Astrocyte (in vitro differentiated cells and primary cell): ENCODE data around the gene AFF2. TPM values are rescaled to one million over a fixed set of nuclear protein-coding genes. Genes with fewer than 3 reads are reported as not detected.

Experiments used
- DNase-seq: peaks from one replicate; pipeline ENCODE4 v3.0.0-alpha.2; 2010; ENCODE audit warnings: low read depth
- FAIRE-seq: peaks from 2 replicates; lab custom pipeline; 2011; peaks lifted over from hg19 to GRCh38; lab: Jason Lieb, UNC
- H2AFZ ChIP-seq: 2 replicates; pipeline ENCODE4 v1.6.0; 2012; ENCODE audit warnings: low read depth, low read length, inconsistent platforms
- H3K27ac ChIP-seq: 2 replicates; pipeline ENCODE4 v1.5.1; 2011; ENCODE audit warnings: low read depth, low read length, inconsistent platforms
- H3K27me3 ChIP-seq: 2 replicates; pipeline ENCODE4 v1.6.0; 2011; ENCODE audit warnings: low read length, inconsistent platforms; ENCODE audit not compliant: insufficient read depth
- H3K36me3 ChIP-seq: 2 replicates; pipeline ENCODE4 v1.5.1; 2011; ENCODE audit warnings: low read length, inconsistent platforms; ENCODE audit not compliant: insufficient read depth
- H3K4me1 ChIP-seq: 2 replicates; pipeline ENCODE4 v1.5.1; 2011; ENCODE audit warnings: low read length, inconsistent platforms; ENCODE audit not compliant: insufficient read depth
- H3K4me2 ChIP-seq: 2 replicates; pipeline ENCODE4 v1.6.0; 2012; ENCODE audit warnings: low read length, inconsistent platforms
- H3K4me3 ChIP-seq: 2 replicates; pipeline ENCODE4 v1.5.1; 2011; ENCODE audit warnings: low read depth, mild to moderate bottlenecking, low read length, inconsistent platforms; ENCODE audit not compliant: insufficient read depth
- H3K79me2 ChIP-seq: 2 replicates; pipeline ENCODE4 v1.6.0; 2012; ENCODE audit warnings: mild to moderate bottlenecking, low read length, inconsistent platforms; ENCODE audit not compliant: insufficient read depth
- H3K9ac ChIP-seq: 2 replicates; pipeline ENCODE4 v1.6.0; 2012; ENCODE audit warnings: mild to moderate bottlenecking, low read length, inconsistent platforms
- H3K9me3 ChIP-seq: 2 replicates; pipeline ENCODE4 v1.5.1; 2012; ENCODE audit warnings: low read depth, mild to moderate bottlenecking, low read length, inconsistent platforms; ENCODE audit not compliant: insufficient read depth
- H4K20me1 ChIP-seq: 2 replicates; pipeline ENCODE4 v1.6.0; 2012; ENCODE audit warnings: low read length, inconsistent platforms; ENCODE audit not compliant: insufficient read depth
- H3K27ac Mint-ChIP-seq: one replicate; pipeline ENCODE4 v1.8.0; 2021; ENCODE audit warnings: mild to moderate bottlenecking, mixed read lengths; ENCODE audit not compliant: unreplicated experiment
- H3K27me3 Mint-ChIP-seq: one replicate; pipeline ENCODE4 v1.8.0; 2021; ENCODE audit warnings: low read depth, mixed read lengths; ENCODE audit not compliant: unreplicated experiment
- H3K36me3 Mint-ChIP-seq: one replicate; pipeline ENCODE4 v1.8.0; 2021; ENCODE audit warnings: low read depth, mixed read lengths; ENCODE audit not compliant: unreplicated experiment
- H3K4me1 Mint-ChIP-seq: one replicate; pipeline ENCODE4 v1.8.0; 2021; ENCODE audit warnings: low read depth, mixed read lengths; ENCODE audit not compliant: unreplicated experiment
- H3K4me3 Mint-ChIP-seq: one replicate; pipeline ENCODE4 v1.8.0; 2021; ENCODE audit warnings: mild to moderate bottlenecking, moderate library complexity, mixed read lengths; ENCODE audit not compliant: unreplicated experiment
- H3K9me3 Mint-ChIP-seq: one replicate; pipeline ENCODE4 v1.8.0; 2021; ENCODE audit warnings: mild to moderate bottlenecking, mixed read lengths; ENCODE audit not compliant: unreplicated experiment
- EZH2 ChIP-seq: IDR thresholded peaks from 2 replicates; pipeline ENCODE4 v1.6.1; 2012; ENCODE audit warnings: mild to moderate bottlenecking, low read length, inconsistent platforms; ENCODE audit not compliant: insufficient read depth
- total RNA-seq: library from RNA; stranded (reverse); gene quantifications from 2 replicates; pipeline ENCODE4 v1.2.1, GENCODE V29; 2021
- TF ChIP-seq, protein P1 (sequence below): IDR thresholded peaks from 2 replicates; pipeline ENCODE4 v1.5.1; 2011; ENCODE audit warnings: low read depth, mild to moderate bottlenecking, inconsistent platforms, low read length, moderate library complexity; ENCODE audit not compliant: insufficient read depth

Gene AFF2
- total RNA-seq, 1 donor from 2014 or later: 8.3 TPM

DNA sequence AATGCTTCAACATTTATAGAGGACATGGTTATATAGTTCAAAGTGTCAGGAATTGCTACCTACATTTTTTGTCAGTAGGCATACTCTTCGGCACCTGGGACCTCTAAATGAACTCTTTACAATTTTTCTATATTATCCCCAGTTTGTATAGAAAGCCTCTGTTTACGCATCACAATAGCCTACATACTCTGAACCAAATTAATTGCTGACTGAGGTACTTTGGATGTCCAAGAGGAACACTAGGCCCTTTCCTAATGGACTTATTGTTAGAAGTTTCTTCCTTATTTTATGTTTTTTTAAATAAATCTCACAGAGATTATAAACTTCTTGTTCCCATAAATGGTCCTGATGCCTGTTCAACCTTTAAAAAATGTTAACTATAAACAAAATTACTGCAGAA is 8.4 kb upstream of the AFF2 start:
- Histone ChIP-seq H3K4me1 (no peaks in the 10 kb centered on the region), H3K79me2 (no peaks in the 10 kb centered on the region), H3K27me3 (no peaks in the 10 kb centered on the region), H3K36me3 (no peaks in the 10 kb centered on the region), H4K20me1 (no peaks in the 10 kb centered on the region), H3K9ac (no peak overlapping the region), H3K4me3 (no peak overlapping the region), H3K9me3 (no peaks in the 10 kb centered on the region), H3K27ac (no peak overlapping the region), H3K4me2 (no peak overlapping the region), H2AFZ (no peak overlapping the region)
- Mint-ChIP-seq H3K4me3 (no peak overlapping the region), H3K9me3 (no peaks in the 10 kb centered on the region), H3K27me3 (no peaks in the 10 kb centered on the region), H3K27ac (no peak overlapping the region), H3K36me3 (no peaks in the 10 kb centered on the region), H3K4me1 (no peaks in the 10 kb centered on the region)
- FAIRE-seq: peak; percentile 5
- DNase-seq: no peak
- no peak for TF ChIP-seq EZH2
- TF ChIP-seq, protein P1, sequence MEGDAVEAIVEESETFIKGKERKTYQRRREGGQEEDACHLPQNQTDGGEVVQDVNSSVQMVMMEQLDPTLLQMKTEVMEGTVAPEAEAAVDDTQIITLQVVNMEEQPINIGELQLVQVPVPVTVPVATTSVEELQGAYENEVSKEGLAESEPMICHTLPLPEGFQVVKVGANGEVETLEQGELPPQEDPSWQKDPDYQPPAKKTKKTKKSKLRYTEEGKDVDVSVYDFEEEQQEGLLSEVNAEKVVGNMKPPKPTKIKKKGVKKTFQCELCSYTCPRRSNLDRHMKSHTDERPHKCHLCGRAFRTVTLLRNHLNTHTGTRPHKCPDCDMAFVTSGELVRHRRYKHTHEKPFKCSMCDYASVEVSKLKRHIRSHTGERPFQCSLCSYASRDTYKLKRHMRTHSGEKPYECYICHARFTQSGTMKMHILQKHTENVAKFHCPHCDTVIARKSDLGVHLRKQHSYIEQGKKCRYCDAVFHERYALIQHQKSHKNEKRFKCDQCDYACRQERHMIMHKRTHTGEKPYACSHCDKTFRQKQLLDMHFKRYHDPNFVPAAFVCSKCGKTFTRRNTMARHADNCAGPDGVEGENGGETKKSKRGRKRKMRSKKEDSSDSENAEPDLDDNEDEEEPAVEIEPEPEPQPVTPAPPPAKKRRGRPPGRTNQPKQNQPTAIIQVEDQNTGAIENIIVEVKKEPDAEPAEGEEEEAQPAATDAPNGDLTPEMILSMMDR: no peak

DNA sequence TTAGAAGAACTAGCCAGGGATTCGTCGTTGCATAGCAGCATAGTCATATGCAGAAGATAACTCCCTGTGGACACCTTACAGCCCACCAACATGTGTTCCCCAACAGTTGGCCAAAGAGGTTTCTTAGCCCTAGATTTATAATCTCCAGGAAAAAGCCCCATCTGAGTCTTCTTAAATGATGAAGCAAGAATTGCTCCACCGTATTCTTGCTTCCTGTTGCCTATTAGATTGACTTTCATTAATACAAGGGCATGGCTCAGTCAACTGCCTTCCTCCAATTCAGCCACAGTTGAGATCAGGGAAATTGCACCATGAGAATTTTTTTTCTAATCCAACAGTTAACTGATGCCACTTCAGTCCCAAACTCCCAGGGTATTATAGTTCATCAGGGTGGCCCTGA is 5.2 kb upstream of the AFF2 start:
- peaks cover 3% of the 10 kb centered on the region for H3K27me3 Mint-ChIP-seq
- H3K9me3 ChIP-seq: no peaks in the 10 kb centered on the region
- no peaks in the 10 kb centered on the region for H3K4me1 Mint-ChIP-seq
- H3K4me1 ChIP-seq: no peaks in the 10 kb centered on the region
- H3K36me3 Mint-ChIP-seq: no peaks in the 10 kb centered on the region
- no peak overlapping the region for H2AFZ ChIP-seq
- no peaks in the 10 kb centered on the region for H3K79me2 ChIP-seq
- H3K4me2 ChIP-seq: no peak overlapping the region
- no peak overlapping the region for H3K4me3 ChIP-seq
- no peak for TF ChIP-seq EZH2
- TF ChIP-seq, protein P1: no peak
- H3K27ac Mint-ChIP-seq: no peak overlapping the region
- DNase-seq (no peak), FAIRE-seq (no peak)
- H4K20me1 ChIP-seq: no peaks in the 10 kb centered on the region
- no peak overlapping the region for H3K4me3 Mint-ChIP-seq
- no peak overlapping the region for H3K9ac ChIP-seq
- no peaks in the 10 kb centered on the region for H3K27me3 ChIP-seq
- H3K36me3 ChIP-seq: no peaks in the 10 kb centered on the region
- no peak overlapping the region for H3K27ac ChIP-seq
- H3K9me3 Mint-ChIP-seq: no peaks in the 10 kb centered on the region

DNA sequence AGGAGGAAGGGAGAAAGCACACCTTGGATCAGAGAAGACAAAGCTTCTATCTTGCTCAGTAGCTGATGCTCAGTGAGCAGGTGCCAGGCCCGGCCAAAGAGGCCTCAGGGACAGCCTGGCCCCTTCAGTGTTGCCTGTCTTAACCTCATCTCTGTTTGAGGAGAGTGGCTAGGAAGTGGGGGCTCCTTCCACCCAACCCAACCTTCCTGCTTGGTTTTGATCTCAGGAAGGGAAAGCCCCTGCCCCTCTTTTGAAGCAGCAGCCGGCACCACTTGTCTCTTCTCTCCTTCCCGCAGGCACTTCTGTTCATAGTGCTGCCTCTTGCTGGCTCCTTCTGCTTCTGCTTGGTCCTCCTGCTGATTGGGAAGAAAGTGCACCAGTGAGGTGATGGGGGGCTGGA is 2.4 kb upstream of the AFF2 start:
- H3K9me3 Mint-ChIP-seq: no peaks in the 10 kb centered on the region
- H3K4me1 Mint-ChIP-seq: no peaks in the 10 kb centered on the region
- H3K27me3 ChIP-seq: peaks cover 10% of the 10 kb centered on the region
- H3K27ac ChIP-seq: no peak overlapping the region
- H3K9me3 ChIP-seq: no peaks in the 10 kb centered on the region
- no peak overlapping the region for H3K27ac Mint-ChIP-seq
- H3K36me3 ChIP-seq: no peaks in the 10 kb centered on the region
- H3K4me2 ChIP-seq: no peak overlapping the region
- no peaks in the 10 kb centered on the region for H3K79me2 ChIP-seq
- H4K20me1 ChIP-seq: no peaks in the 10 kb centered on the region
- H2AFZ ChIP-seq: no peak overlapping the region
- H3K36me3 Mint-ChIP-seq: no peaks in the 10 kb centered on the region
- TF ChIP-seq, protein P1: no peak
- no peak overlapping the region for H3K4me3 ChIP-seq
- DNase-seq (no peak), FAIRE-seq (no peak)
- H3K4me1 ChIP-seq: no peaks in the 10 kb centered on the region
- no peak overlapping the region for H3K9ac ChIP-seq
- peaks cover 3% of the 10 kb centered on the region for H3K27me3 Mint-ChIP-seq
- no peak overlapping the region for H3K4me3 Mint-ChIP-seq
